Lower leg skin (tissue), 3 donors: ENCODE results near the gene RAB8A.

Experiments
- POLR2A ChIP-seq, 2 donors: fragments of 450-650 bp; IDR thresholded peaks; one replicate each; pipeline ENCODE4 v1.6.1; 2016 to 2017; ENCODE audit warnings: antibody characterized with exemption in 2 of 2, mild to moderate bottlenecking in 1 of 2, moderate library complexity in 1 of 2
- TF ChIP-seq, protein P1 (sequence below), 3 donors: fragments of 450-650 bp; IDR thresholded peaks; one replicate each; pipeline ENCODE4 v1.5.1; 2016; ENCODE audit warnings: antibody characterized with exemption in 3 of 3, mild to moderate bottlenecking in 3 of 3, moderate library complexity in 2 of 3

DNA sequence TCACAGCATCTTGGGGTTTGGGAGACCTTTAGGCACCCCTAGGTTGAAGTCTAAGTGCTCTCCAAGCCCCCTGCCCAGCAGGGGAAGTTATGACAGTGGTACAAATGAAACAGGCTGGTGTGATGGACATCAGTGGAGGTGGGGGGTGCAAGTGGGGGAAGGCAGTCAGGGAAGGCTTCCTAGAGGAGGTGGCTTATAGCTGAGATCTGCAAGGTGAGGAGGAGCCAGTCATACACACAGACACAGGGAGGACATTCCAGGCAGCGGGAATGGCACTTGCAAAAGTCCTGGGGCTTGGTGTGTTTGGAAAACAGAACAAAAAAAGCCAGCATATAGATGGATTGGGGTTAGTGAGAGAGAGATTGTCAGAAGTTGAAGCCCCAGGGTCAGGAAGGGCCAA lies 43.4 kb downstream of the RAB8A start:
- TF ChIP-seq, protein P1, sequence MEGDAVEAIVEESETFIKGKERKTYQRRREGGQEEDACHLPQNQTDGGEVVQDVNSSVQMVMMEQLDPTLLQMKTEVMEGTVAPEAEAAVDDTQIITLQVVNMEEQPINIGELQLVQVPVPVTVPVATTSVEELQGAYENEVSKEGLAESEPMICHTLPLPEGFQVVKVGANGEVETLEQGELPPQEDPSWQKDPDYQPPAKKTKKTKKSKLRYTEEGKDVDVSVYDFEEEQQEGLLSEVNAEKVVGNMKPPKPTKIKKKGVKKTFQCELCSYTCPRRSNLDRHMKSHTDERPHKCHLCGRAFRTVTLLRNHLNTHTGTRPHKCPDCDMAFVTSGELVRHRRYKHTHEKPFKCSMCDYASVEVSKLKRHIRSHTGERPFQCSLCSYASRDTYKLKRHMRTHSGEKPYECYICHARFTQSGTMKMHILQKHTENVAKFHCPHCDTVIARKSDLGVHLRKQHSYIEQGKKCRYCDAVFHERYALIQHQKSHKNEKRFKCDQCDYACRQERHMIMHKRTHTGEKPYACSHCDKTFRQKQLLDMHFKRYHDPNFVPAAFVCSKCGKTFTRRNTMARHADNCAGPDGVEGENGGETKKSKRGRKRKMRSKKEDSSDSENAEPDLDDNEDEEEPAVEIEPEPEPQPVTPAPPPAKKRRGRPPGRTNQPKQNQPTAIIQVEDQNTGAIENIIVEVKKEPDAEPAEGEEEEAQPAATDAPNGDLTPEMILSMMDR (IDR thresholded peaks at IDR 0.05): no peak
- TF ChIP-seq POLR2A (IDR thresholded peaks at IDR 0.05): no peak
